Spleen (tissue), 7 donors: Measurements from ENCODE around the gene TSPAN18.

Source experiments
- CTCF ChIP-seq, 11 experiments: fragments of 200-600 bp in 7 of 11; fragments of 450-650 bp in 4 of 11; sonication (generic) in 4 of 11; IDR thresholded peaks in 8 of 11; conservative IDR thresholded peaks in 3 of 11; 1 replicate in 7 of 11; 2 replicates in 4 of 11; pipeline versions ENCODE4 v1.4.0 to v1.8.0; 2016 to 2021; ENCODE audit warnings: antibody characterized with exemption in 11 of 11, inconsistent platforms in 4 of 11, mild to moderate bottlenecking in 1 of 11
- POLR2A ChIP-seq, 3 donors: fragments of 450-650 bp; IDR thresholded peaks; one replicate each; pipeline ENCODE4 v1.5.1; 2017; ENCODE audit warnings: antibody characterized with exemption in 3 of 3, mild to moderate bottlenecking in 1 of 3
- POLR2AphosphoS5 ChIP-seq, 3 donors: sonication (generic); formaldehyde crosslinking; IDR thresholded peaks; one replicate each; pipeline ENCODE4 v1.5.1; 2017; ENCODE audit warnings: antibody characterized with exemption in 3 of 3
- donor health status: DM: no; HTN: no; CAD: no; lungs with moderate emphysema.
- donor health status: DM: no; HTN: no; CAD: no.
- donor health status: DM: no; HTN: no; CAD: no.

DNA sequence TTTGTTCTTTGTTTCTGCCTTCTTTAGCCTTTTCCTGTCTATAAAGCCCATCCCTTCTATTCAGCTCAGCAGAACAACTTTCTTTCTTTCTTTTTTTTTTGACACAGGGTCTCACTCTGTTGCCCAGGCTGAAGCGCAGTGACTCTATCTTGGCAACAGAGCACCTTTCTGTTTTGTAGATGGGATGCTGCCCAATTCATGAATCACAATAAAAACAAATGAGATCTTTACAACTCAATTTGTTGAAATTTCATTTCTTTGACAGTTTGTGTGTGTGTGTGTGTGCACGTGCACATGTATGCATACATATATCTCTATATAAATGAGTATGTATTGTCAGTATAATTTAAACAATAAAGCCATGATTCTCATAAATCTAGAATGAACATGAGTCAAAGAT is 25.5 kb downstream of the TSPAN18 start:
- no peak for TF ChIP-seq CTCF (IDR thresholded peaks at IDR 0.05 in 8 of 11, conservative IDR thresholded peaks at IDR 0.05 in 3 of 11)
- TF ChIP-seq POLR2A (IDR thresholded peaks at IDR 0.05): no peak
- no peak for TF ChIP-seq POLR2AphosphoS5 (IDR thresholded peaks at IDR 0.05)
